ENCODE results near the gene CFAP210.

The CFAP210 gene

DNA sequence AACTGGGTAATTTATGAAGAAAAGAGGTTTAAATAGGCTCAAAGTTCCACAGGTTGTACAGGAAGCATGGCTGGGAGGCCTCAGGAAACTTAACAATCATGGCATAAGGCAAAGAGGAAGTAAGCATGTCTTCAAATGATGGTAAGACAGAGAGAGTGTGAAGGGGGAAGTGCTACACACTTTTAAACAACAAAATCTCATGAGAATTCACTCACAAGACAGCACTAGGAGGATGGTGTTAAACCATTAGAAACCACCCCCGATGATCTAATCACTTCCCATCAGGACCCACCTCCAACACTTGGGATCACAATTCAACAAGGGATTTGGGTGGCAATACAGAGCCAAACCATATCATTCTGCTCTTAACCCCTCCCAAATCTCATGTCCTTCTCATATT is 34.9 kb downstream of the CFAP210 start:
- no peaks in the 10 kb centered on the region for H3K9me3 ChIP-seq (ENCODE audit: control insufficient read depth, insufficient read depth, low read length)
- no peak overlapping the region for H3K9ac ChIP-seq (ENCODE audit: low read depth, low read length)
- no peaks in the 10 kb centered on the region for H3K36me3 ChIP-seq (ENCODE audit: control insufficient read depth, insufficient read depth, low read length)
- no peaks in the 10 kb centered on the region for H3K4me1 ChIP-seq (ENCODE audit: control insufficient read depth, insufficient read depth, low read length)
- no peak overlapping the region for H3K4me3 ChIP-seq (ENCODE audit: low read depth, low read length)
- H3K27me3 ChIP-seq (ENCODE audit: control insufficient read depth, insufficient read depth, low read length), result no peaks in the 10 kb centered on the region
- no peak overlapping the region for H3K27ac ChIP-seq (ENCODE audit: low read depth, low read length)

DNA sequence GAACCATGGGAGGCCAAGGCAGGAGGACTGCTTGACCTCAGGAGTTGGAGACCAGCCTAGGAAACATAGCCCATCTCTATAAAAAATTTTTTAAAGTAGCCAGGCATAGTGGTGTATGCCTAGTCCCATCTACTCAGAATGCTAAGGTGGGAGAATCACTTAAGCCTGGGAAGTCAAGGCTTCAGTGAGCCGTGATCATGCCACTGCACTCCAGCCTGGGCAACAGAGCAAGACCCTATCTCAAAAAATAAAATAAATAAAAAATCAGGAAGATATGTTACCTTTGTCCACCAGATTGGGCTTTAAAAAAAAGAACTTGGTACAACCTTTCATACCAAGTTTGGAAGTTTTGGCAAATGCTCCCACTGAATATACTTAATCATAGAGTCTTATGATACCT is 35.3 kb downstream of the CFAP210 start:
- no peak overlapping the region for H3K27ac ChIP-seq (ENCODE audit: low read depth, low read length)
- no peaks in the 10 kb centered on the region for H3K27me3 ChIP-seq (ENCODE audit: control insufficient read depth, insufficient read depth, low read length)
- H3K9ac ChIP-seq (ENCODE audit: low read depth, low read length), result no peak overlapping the region
- no peaks in the 10 kb centered on the region for H3K36me3 ChIP-seq (ENCODE audit: control insufficient read depth, insufficient read depth, low read length)
- H3K9me3 ChIP-seq (ENCODE audit: control insufficient read depth, insufficient read depth, low read length), result no peaks in the 10 kb centered on the region
- no peaks in the 10 kb centered on the region for H3K4me1 ChIP-seq (ENCODE audit: control insufficient read depth, insufficient read depth, low read length)
- no peak overlapping the region for H3K4me3 ChIP-seq (ENCODE audit: low read depth, low read length)

DNA sequence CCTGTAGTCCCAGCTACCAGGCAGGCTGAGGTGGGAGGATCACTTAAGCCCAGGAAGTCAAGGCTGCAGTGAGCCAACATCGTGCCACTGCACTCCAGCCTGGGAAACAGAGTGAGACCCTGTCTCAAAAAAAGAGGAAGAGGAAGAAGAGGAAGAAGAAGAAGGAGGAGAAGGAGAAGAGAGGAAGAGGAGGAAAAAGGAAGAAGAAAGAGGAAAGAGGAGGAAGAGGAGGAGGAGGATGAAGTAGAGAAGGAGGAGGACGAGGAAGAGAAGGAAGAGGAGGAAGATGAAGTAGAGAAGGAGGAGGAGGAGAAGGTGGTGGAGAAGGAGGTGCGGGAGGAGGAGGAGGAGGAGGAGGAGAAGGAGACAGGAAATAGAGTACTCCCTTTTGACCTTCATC is 38.0 kb downstream of the CFAP210 start:
- no peak overlapping the region for H3K9ac ChIP-seq (ENCODE audit: low read depth, low read length)
- H3K9me3 ChIP-seq (ENCODE audit: control insufficient read depth, insufficient read depth, low read length), result no peaks in the 10 kb centered on the region
- H3K36me3 ChIP-seq (ENCODE audit: control insufficient read depth, insufficient read depth, low read length), result no peaks in the 10 kb centered on the region
- no peak overlapping the region for H3K27ac ChIP-seq (ENCODE audit: low read depth, low read length)
- no peaks in the 10 kb centered on the region for H3K27me3 ChIP-seq (ENCODE audit: control insufficient read depth, insufficient read depth, low read length)
- H3K4me1 ChIP-seq (ENCODE audit: control insufficient read depth, insufficient read depth, low read length), result no peaks in the 10 kb centered on the region
- no peak overlapping the region for H3K4me3 ChIP-seq (ENCODE audit: low read depth, low read length)

DNA sequence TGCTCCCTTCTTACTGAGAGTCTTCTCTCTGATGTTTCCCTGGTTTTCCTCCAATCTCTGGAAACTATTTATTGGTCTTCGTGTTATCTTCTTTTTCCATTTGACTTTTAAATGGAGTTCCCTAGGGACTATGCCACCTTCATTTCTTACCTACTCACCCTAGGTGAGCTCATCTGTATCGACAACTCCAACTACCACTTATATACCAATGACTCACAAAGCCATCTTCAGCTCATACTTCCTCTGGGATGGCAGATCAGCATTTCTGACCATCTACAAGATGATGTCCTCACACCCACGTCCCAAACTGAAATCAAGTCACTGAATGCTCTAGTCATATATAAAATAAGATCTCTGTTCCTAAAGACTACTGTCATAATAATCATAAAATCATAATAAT is 40.6 kb downstream of the CFAP210 start:
- Histone ChIP-seq H3K36me3 (ENCODE audit: control insufficient read depth, insufficient read depth, low read length) (no peaks in the 10 kb centered on the region), H3K27ac (ENCODE audit: low read depth, low read length) (no peak overlapping the region), H3K9me3 (ENCODE audit: control insufficient read depth, insufficient read depth, low read length) (no peaks in the 10 kb centered on the region), H3K4me3 (ENCODE audit: low read depth, low read length) (no peak overlapping the region), H3K27me3 (ENCODE audit: control insufficient read depth, insufficient read depth, low read length) (no peaks in the 10 kb centered on the region), H3K9ac (ENCODE audit: low read depth, low read length) (no peak overlapping the region), H3K4me1 (ENCODE audit: control insufficient read depth, insufficient read depth, low read length) (no peaks in the 10 kb centered on the region)

DNA sequence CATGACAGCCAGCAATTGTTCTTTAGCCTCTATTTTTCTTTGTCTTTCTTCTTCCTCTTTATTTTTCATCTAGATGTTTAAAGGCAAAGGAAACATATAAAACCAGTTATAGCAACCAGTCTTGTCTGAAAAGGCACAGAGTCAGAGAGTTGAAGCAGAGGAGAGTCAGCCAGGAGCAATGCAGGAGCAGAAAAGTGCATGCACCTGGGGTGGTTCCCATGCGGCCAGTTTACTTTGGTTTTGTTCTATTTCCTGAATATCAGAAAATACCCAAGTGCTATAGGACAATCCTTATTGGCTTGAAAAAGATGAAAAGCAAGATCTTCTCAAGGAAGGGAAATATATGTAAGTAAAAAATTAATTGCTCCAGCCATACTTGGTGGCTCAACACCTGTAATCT is 44.9 kb downstream of the CFAP210 start:
- Histone ChIP-seq H3K9ac (ENCODE audit: low read depth, low read length) (no peak overlapping the region), H3K9me3 (ENCODE audit: control insufficient read depth, insufficient read depth, low read length) (no peaks in the 10 kb centered on the region), H3K4me1 (ENCODE audit: control insufficient read depth, insufficient read depth, low read length) (no peaks in the 10 kb centered on the region), H3K27ac (ENCODE audit: low read depth, low read length) (no peak overlapping the region), H3K36me3 (ENCODE audit: control insufficient read depth, insufficient read depth, low read length) (no peaks in the 10 kb centered on the region), H3K4me3 (ENCODE audit: low read depth, low read length) (no peak overlapping the region), H3K27me3 (ENCODE audit: control insufficient read depth, insufficient read depth, low read length) (no peaks in the 10 kb centered on the region)

DNA sequence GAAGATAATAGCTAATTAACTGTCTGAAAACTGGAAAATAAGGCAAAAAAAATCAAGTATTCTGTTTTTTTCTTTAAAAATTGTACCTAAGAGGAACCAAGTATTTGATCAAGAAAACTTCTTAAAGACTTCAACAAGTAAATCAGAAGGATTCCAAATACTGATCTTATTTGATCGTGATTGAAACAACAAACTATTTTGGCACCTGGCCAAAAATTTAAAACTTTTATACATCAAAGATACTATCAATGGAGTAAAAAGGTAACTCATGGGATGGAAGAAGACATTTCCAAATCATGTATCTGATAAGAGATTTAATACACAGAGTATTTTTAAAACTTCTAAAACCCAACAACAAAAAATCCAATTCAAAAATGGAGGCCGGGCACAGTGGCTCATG is 46.7 kb downstream of the CFAP210 start:
- H3K4me3 ChIP-seq (ENCODE audit: low read depth, low read length), result no peak overlapping the region
- no peak overlapping the region for H3K9ac ChIP-seq (ENCODE audit: low read depth, low read length)
- H3K4me1 ChIP-seq (ENCODE audit: control insufficient read depth, insufficient read depth, low read length), result no peaks in the 10 kb centered on the region
- no peaks in the 10 kb centered on the region for H3K27me3 ChIP-seq (ENCODE audit: control insufficient read depth, insufficient read depth, low read length)
- no peaks in the 10 kb centered on the region for H3K9me3 ChIP-seq (ENCODE audit: control insufficient read depth, insufficient read depth, low read length)
- no peaks in the 10 kb centered on the region for H3K36me3 ChIP-seq (ENCODE audit: control insufficient read depth, insufficient read depth, low read length)
- no peak overlapping the region for H3K27ac ChIP-seq (ENCODE audit: low read depth, low read length)

DNA sequence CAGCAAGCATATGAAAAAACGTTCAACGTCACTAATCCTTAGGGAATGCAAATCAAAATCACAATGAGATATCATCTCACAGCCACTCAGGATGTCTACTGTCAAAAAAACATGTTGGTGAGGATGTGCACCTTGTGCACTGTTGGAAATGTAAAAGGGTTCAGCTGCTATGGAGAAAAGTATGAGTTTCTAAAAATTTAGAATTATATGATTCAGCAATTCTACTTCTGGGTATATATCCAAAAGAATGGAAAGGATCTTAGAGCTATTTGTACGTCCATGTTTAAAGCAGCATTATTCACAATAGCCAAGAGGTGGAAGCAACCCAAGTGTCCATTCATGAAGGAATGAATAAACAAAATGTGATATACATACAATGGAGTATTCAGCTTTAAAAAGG is 50.0 kb downstream of the CFAP210 start:
- Histone ChIP-seq H3K4me3 (ENCODE audit: low read depth, low read length) (no peak overlapping the region), H3K36me3 (ENCODE audit: control insufficient read depth, insufficient read depth, low read length) (peaks cover 6% of the 10 kb centered on the region), H3K4me1 (ENCODE audit: control insufficient read depth, insufficient read depth, low read length) (no peaks in the 10 kb centered on the region), H3K9ac (ENCODE audit: low read depth, low read length) (no peak overlapping the region), H3K9me3 (ENCODE audit: control insufficient read depth, insufficient read depth, low read length) (no peaks in the 10 kb centered on the region), H3K27ac (ENCODE audit: low read depth, low read length) (no peak overlapping the region), H3K27me3 (ENCODE audit: control insufficient read depth, insufficient read depth, low read length) (no peaks in the 10 kb centered on the region)

DNA sequence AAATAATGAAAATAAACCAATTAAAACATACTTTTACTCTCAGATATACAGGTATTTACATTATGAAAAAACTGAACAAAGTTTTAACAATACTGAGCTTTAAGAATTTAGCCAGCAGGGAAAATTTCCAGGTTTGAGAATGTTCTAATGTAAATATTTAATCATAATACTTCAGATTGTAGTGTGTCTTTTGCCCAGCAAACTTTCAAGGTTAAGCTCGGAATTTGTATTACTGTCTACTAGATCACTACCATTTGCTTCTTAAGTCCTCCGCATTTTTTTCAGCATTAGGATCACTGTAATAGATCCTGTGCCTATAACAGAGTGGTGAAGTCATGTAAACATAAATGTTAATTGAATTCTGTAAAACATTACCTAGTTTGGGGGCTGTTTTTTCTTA is 52.7 kb downstream of the CFAP210 start:
- peaks cover 26% of the 10 kb centered on the region for H3K36me3 ChIP-seq (ENCODE audit: control insufficient read depth, insufficient read depth, low read length)

DNA sequence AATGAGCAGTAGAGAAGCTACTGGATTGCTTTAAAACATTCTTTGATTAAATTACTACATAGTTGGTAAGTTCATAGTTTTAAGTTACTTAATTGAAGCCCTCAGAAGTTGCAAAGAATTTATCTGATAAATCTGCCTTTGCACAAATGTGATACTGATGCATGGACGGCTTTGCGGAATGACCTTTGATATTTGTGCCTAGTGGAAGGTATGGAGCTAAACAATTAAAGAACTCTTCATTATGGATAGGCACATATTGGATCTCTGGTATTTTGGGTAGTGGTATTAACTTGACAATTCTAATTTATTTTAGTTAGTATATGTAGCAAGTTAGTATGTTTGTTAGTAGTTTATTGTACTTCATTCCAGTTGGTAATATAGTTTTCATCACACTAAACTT is 54.1 kb downstream of the CFAP210 start:
- Histone ChIP-seq H3K4me3 (ENCODE audit: low read depth, low read length) (no peak overlapping the region), H3K36me3 (ENCODE audit: control insufficient read depth, insufficient read depth, low read length) (peaks cover 40% of the 10 kb centered on the region), H3K27me3 (ENCODE audit: control insufficient read depth, insufficient read depth, low read length) (no peaks in the 10 kb centered on the region), H3K9me3 (ENCODE audit: control insufficient read depth, insufficient read depth, low read length) (no peaks in the 10 kb centered on the region), H3K9ac (ENCODE audit: low read depth, low read length) (no peak overlapping the region), H3K27ac (ENCODE audit: low read depth, low read length) (no peak overlapping the region), H3K4me1 (ENCODE audit: control insufficient read depth, insufficient read depth, low read length) (no peaks in the 10 kb centered on the region)

More for the DNA sequence above, 52.7 kb downstream of the CFAP210 start:
- Histone ChIP-seq H3K9ac (ENCODE audit: low read depth, low read length) (no peak overlapping the region), H3K4me3 (ENCODE audit: low read depth, low read length) (no peak overlapping the region), H3K27ac (ENCODE audit: low read depth, low read length) (no peak overlapping the region), H3K27me3 (ENCODE audit: control insufficient read depth, insufficient read depth, low read length) (no peaks in the 10 kb centered on the region), H3K4me1 (ENCODE audit: control insufficient read depth, insufficient read depth, low read length) (no peaks in the 10 kb centered on the region), H3K9me3 (ENCODE audit: control insufficient read depth, insufficient read depth, low read length) (no peaks in the 10 kb centered on the region)

DNA sequence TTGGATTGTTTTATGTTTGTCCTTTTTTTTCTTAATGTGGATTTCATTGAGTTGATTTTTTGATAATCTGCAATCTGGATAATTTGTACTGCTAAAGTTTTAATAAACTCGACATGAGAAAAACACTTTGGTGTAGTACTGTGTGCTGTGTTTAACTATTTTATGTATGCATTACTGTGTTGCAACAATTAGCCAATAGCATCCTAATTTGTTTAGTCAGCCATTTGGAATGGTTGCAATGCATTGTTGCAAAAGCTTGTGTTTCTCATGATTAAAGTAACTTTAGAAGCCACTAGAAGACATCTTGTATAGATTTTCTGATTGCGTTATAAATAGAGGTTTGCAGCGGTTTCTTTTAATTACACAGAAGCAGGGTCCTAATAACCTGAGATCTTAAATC is 56.6 kb downstream of the CFAP210 start:
- Histone ChIP-seq H3K4me1 (ENCODE audit: control insufficient read depth, insufficient read depth, low read length) (no peaks in the 10 kb centered on the region), H3K9me3 (ENCODE audit: control insufficient read depth, insufficient read depth, low read length) (no peaks in the 10 kb centered on the region), H3K4me3 (ENCODE audit: low read depth, low read length) (no peak overlapping the region), H3K27me3 (ENCODE audit: control insufficient read depth, insufficient read depth, low read length) (no peaks in the 10 kb centered on the region), H3K9ac (ENCODE audit: low read depth, low read length) (no peak overlapping the region), H3K36me3 (ENCODE audit: control insufficient read depth, insufficient read depth, low read length) (peaks cover 65% of the 10 kb centered on the region), H3K27ac (ENCODE audit: low read depth, low read length) (no peak overlapping the region)

DNA sequence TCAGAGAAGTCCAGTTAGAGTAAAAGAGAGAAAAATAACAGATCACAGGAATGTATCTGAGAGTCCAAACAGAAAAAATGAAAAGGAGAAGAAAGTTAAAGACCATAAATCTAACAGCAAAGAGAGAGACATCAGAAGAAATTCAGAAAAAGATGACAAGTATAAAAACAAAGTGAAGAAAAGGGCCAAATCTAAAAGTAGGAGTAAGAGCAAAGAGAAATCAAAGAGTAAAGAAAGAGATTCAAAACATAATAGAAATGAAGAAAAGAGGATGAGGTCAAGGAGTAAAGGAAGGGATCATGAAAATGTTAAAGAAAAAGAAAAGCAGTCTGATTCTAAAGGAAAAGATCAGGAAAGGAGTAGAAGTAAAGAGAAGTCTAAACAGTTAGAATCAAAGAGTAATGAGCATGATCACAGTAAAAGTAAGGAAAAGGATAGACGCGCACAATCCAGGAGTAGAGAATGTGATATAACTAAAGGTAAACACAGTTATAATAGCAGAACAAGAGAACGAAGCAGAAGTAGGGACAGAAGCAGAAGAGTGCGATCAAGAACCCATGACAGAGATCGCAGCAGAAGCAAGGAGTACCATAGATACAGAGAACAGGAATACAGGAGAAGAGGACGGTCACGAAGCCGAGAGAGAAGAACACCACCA is 57.6 kb downstream of the CFAP210 start:
- Histone ChIP-seq H3K27ac (ENCODE audit: low read depth, low read length) (no peak overlapping the region), H3K9ac (ENCODE audit: low read depth, low read length) (no peak overlapping the region), H3K4me3 (ENCODE audit: low read depth, low read length) (no peak overlapping the region), H3K9me3 (ENCODE audit: control insufficient read depth, insufficient read depth, low read length) (no peaks in the 10 kb centered on the region), H3K36me3 (ENCODE audit: control insufficient read depth, insufficient read depth, low read length) (peaks cover 73% of the 10 kb centered on the region), H3K27me3 (ENCODE audit: control insufficient read depth, insufficient read depth, low read length) (no peaks in the 10 kb centered on the region), H3K4me1 (ENCODE audit: control insufficient read depth, insufficient read depth, low read length) (no peaks in the 10 kb centered on the region)

DNA sequence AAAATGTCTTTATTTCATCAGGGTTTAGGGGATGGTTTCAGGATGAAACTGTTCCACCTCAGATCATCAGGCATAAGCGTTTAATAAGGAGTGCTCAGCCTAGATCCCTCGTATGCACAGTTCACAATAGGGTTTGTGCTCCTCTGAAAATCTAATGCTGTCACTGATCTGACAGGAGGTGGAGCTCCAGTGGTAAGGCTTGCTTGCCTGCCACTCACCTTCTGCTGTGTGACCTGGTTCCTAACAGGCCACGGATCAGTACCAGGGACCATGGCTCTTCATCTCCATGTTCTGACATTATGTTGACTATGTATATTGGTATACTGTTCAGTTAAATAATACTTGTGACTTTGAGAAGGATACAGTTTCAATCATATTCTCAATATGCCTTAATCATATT is 68.4 kb downstream of the CFAP210 start:
- H3K36me3 ChIP-seq (ENCODE audit: control insufficient read depth, insufficient read depth, low read length), result peaks cover 57% of the 10 kb centered on the region
- H3K9ac ChIP-seq (ENCODE audit: low read depth, low read length), result no peak overlapping the region
- no peaks in the 10 kb centered on the region for H3K27me3 ChIP-seq (ENCODE audit: control insufficient read depth, insufficient read depth, low read length)
- H3K4me3 ChIP-seq (ENCODE audit: low read depth, low read length), result no peak overlapping the region
- no peak overlapping the region for H3K27ac ChIP-seq (ENCODE audit: low read depth, low read length)
- H3K4me1 ChIP-seq (ENCODE audit: control insufficient read depth, insufficient read depth, low read length), result no peaks in the 10 kb centered on the region
- no peaks in the 10 kb centered on the region for H3K9me3 ChIP-seq (ENCODE audit: control insufficient read depth, insufficient read depth, low read length)
